Right atrium auricular region (tissue), 2 donors: ENCODE results near the gene MED27. TPM values are rescaled to one million over a fixed set of nuclear protein-coding genes. Genes with fewer than 3 reads are reported as not detected.

Experiments used
- DNase-seq: peaks from one replicate; pipeline ENCODE4 v3.0.0-alpha.2; 2019; ENCODE audit warnings: low spot score
- H3K27ac ChIP-seq, 2 donors: fragments of 200-600 bp; sonication (generic); 1 replicate in 1 of 2; 2 replicates in 1 of 2; pipeline ENCODE4 v1.5.1; 2016 to 2019
- H3K27me3 ChIP-seq, 2 donors: fragments of 200-600 bp; sonication (generic); one replicate each; pipeline versions ENCODE4 v1.5.1 to v1.6.0; 2017 to 2019
- H3K36me3 ChIP-seq: fragments of 200-600 bp; sonication (generic); one replicate; pipeline ENCODE4 v1.5.1; 2016
- H3K4me1 ChIP-seq, 2 donors: fragments of 200-600 bp; sonication (generic); one replicate each; pipeline versions ENCODE4 v1.5.1 to v1.6.0; 2017 to 2019
- H3K4me3 ChIP-seq, 2 donors: fragments of 200-600 bp; sonication (generic); 1 replicate in 1 of 2; 2 replicates in 1 of 2; pipeline ENCODE4 v1.5.1; 2017 to 2019; ENCODE audit warnings: mild to moderate bottlenecking in 1 of 2, moderate library complexity in 1 of 2
- H3K9me3 ChIP-seq, 2 donors: fragments of 200-600 bp; sonication (generic); one replicate each; pipeline ENCODE4 v1.5.1; 2019
- CTCF ChIP-seq, 2 donors: fragments of 200-600 bp; sonication (generic); IDR thresholded peaks; one replicate each; pipeline ENCODE4 v1.5.1; 2019; ENCODE audit warnings: antibody characterized with exemption in 2 of 2
- total RNA-seq, 2 donors: library from RNA; depleted of rRNA; stranded (reverse); fragments of >200 nt; gene quantifications; one replicate each; pipeline ENCODE4 v1.1.0, GENCODE V29; 2016

Gene MED27
- total RNA-seq, 2 donors from 2014 or later, result 12.5 to 15.3 TPM

- H3K4me3 ChIP-seq, result no peak overlapping the region
- H3K9me3 ChIP-seq, result peaks cover 6 to 14% of the 10 kb centered on the region in 2 donors
- H3K36me3 ChIP-seq, result no peaks in the 10 kb centered on the region
- H3K4me1 ChIP-seq, result no peaks in the 10 kb centered on the region
- no peak for TF ChIP-seq CTCF (IDR thresholded peaks at IDR 0.05)
- no peaks in the 10 kb centered on the region for H3K27me3 ChIP-seq
- no peak for DNase-seq
- H3K27ac ChIP-seq, result no peak overlapping the region
Observed at GRCh38 chr9:131835151-131835910, 244.3 kb downstream of the MED27 start.

GRCh38 chr9:131834721-131835120, 244.9 kb downstream of the MED27 start:
- no peak for TF ChIP-seq CTCF (IDR thresholded peaks at IDR 0.05)
- no peaks in the 10 kb centered on the region for H3K36me3 ChIP-seq
- no peaks in the 10 kb centered on the region for H3K27me3 ChIP-seq
- no peak overlapping the region for H3K27ac ChIP-seq
- no peak overlapping the region for H3K4me3 ChIP-seq
- no peak for DNase-seq
- peaks cover 6 to 14% of the 10 kb centered on the region in 2 donors for H3K9me3 ChIP-seq
- H3K4me1 ChIP-seq, result no peaks in the 10 kb centered on the region

GRCh38 chr9:131833906-131834305, 245.8 kb downstream of the MED27 start:
- DNase-seq, result no peak

GRCh38 chr9:131833083-131833482, 246.6 kb downstream of the MED27 start:
- DNase-seq, result no peak
- no peak overlapping the region for H3K4me3 ChIP-seq
- no peaks in the 10 kb centered on the region for H3K27me3 ChIP-seq
- H3K36me3 ChIP-seq, result no peaks in the 10 kb centered on the region
- no peak overlapping the region for H3K27ac ChIP-seq
- H3K9me3 ChIP-seq, result peaks cover 6 to 14% of the 10 kb centered on the region in 2 donors
- TF ChIP-seq CTCF (IDR thresholded peaks at IDR 0.05), result no peak
- H3K4me1 ChIP-seq, result no peaks in the 10 kb centered on the region

More at GRCh38 chr9:131833906-131834305, 245.8 kb downstream of the MED27 start:
- Histone ChIP-seq H3K4me1 (no peaks in the 10 kb centered on the region), H3K27ac (no peak overlapping the region), H3K36me3 (no peaks in the 10 kb centered on the region), H3K9me3 (peaks cover 6 to 14% of the 10 kb centered on the region in 2 donors), H3K27me3 (no peaks in the 10 kb centered on the region), H3K4me3 (no peak overlapping the region)
- TF ChIP-seq CTCF (IDR thresholded peaks at IDR 0.05), result no peak

GRCh38 chr9:131831380-131832165, 248.1 kb downstream of the MED27 start:
- no peak for DNase-seq
- Histone ChIP-seq H3K27ac (no peak overlapping the region), H3K4me1 (no peaks in the 10 kb centered on the region), H3K27me3 (no peaks in the 10 kb centered on the region), H3K36me3 (no peaks in the 10 kb centered on the region), H3K4me3 (no peak overlapping the region), H3K9me3 (peaks cover 6 to 14% of the 10 kb centered on the region in 2 donors)
- no peak for TF ChIP-seq CTCF (IDR thresholded peaks at IDR 0.05)
